Body of pancreas (tissue), 4 donors: ENCODE data around the gene COX7A1. TPM values are rescaled to one million over a fixed set of nuclear protein-coding genes. Genes with fewer than 3 reads are reported as not detected.
A peak's percentile ranks its signal among the peaks of the same experiment; 100 is the strongest.

ENCODE experiments used
- ATAC-seq: fragments of 150-250 bp; one replicate; pipeline ENCODE4 v1.9.1; 2016
- DNase-seq, 4 donors: peaks; one replicate each; pipeline ENCODE4 v3.0.0-alpha.2; 2019
- H3K27ac ChIP-seq, 4 donors: fragments of 200-600 bp; sonication (generic); 1 replicate in 3 of 4; 2 replicates in 1 of 4; pipeline versions ENCODE4 v1.5.1 to v1.6.1; 2016 to 2019; ENCODE audit warnings: mild to moderate bottlenecking in 1 of 4, mixed read lengths in 1 of 4, moderate library complexity in 1 of 4
- H3K27me3 ChIP-seq, 2 donors: fragments of 200-600 bp; sonication (generic); one replicate each; pipeline ENCODE4 v1.6.0; 2016; ENCODE audit warnings: mild to moderate bottlenecking in 1 of 2
- H3K36me3 ChIP-seq, 2 donors: fragments of 200-600 bp; sonication (generic); replicated peaks in 1 of 2; 2 replicates each; pipeline ENCODE4 v1.5.1; 2016; ENCODE audit warnings: low read depth in 2 of 2; ENCODE audit not compliant: insufficient read depth in 1 of 2
- H3K4me1 ChIP-seq: fragments of 200-600 bp; sonication (generic); one replicate; pipeline ENCODE4 v1.6.0; 2016
- H3K4me3 ChIP-seq, 2 donors: fragments of 200-600 bp; sonication (generic); 1 replicate in 1 of 2; 2 replicates in 1 of 2; pipeline ENCODE4 v1.5.1; 2016 to 2019
- H3K9me3 ChIP-seq, 3 donors: fragments of 200-600 bp; sonication (generic); 1 replicate in 2 of 3; 2 replicates in 1 of 3; pipeline ENCODE4 v1.5.1; 2016
- CTCF ChIP-seq, 7 experiments: fragments of 450-650 bp in 4 of 7; fragments of 200-600 bp in 3 of 7; sonication (generic) in 3 of 7; IDR thresholded peaks; one replicate each; pipeline ENCODE4 v1.5.1; 2016 to 2019; ENCODE audit warnings: antibody characterized with exemption in 7 of 7
- POLR2A ChIP-seq, 3 donors: fragments of 450-650 bp; IDR thresholded peaks; one replicate each; pipeline ENCODE4 v1.6.1; 2016; ENCODE audit warnings: antibody characterized with exemption in 3 of 3, mild to moderate bottlenecking in 2 of 3
- WGBS, 2 donors: methylation state at CpG; one replicate each; pipeline ENCODE4 v1.1.5; 2017; 5-methylcytosine and 5-hydroxymethylcytosine counted together
- intact Hi-C: fragments of 100-400 bp; cut with DNase I; formaldehyde crosslinking; loops from one replicate; pipeline ENCODE4 v1.15.1; 2023
- total RNA-seq, 2 donors: library from RNA; depleted of rRNA; stranded (reverse); fragments of >200 nt; gene quantifications; one replicate each; pipeline ENCODE4 v1.1.0, GENCODE V29; 2016

COX7A1 gene
- total RNA-seq, 2 donors from 2014 or later, result 1.6 to 29.0 TPM

- Histone ChIP-seq H3K27ac (no peak overlapping the region), H3K27me3 (no peaks in the 10 kb centered on the region), H3K36me3 (peaks cover 15 to 42% of the 10 kb centered on the region in 2 donors), H3K4me1 (peaks cover 10% of the 10 kb centered on the region), H3K4me3 (no peak overlapping the region), H3K9me3 (no peaks in the 10 kb centered on the region)
- ATAC-seq (no peak), DNase-seq (no peak)
- intact Hi-C loops, result no loop called here
- WGBS, 2 donors, result 95 to 98% methylated on average over 6 of the region's 6 CpGs
- TF ChIP-seq POLR2A (IDR thresholded peaks at IDR 0.05) (no peak), CTCF (IDR thresholded peaks at IDR 0.05) (no peak)
Measured at GRCh38 chr19:36144624-36145023, 7.6 kb downstream of the COX7A1 start.

- peaks cover 15 to 35% of the 10 kb centered on the region in 2 donors for H3K36me3 ChIP-seq
- no peak overlapping the region for H3K4me3 ChIP-seq
- WGBS, 2 donors, result 93 to 96% methylated on average over 9 of the region's 9 CpGs
- TF ChIP-seq POLR2A (IDR thresholded peaks at IDR 0.05) (no peak), CTCF (IDR thresholded peaks at IDR 0.05) (no peak)
- H3K27ac ChIP-seq, result no peak overlapping the region
- intact Hi-C loops, result no loop called here
- H3K9me3 ChIP-seq, result no peaks in the 10 kb centered on the region
- no peaks in the 10 kb centered on the region for H3K27me3 ChIP-seq
- H3K4me1 ChIP-seq, result peaks cover 24% of the 10 kb centered on the region
- ATAC-seq (no peak), DNase-seq (no peak)
Measured at GRCh38 chr19:36142496-36142895, 9.8 kb downstream of the COX7A1 start.

DNA sequence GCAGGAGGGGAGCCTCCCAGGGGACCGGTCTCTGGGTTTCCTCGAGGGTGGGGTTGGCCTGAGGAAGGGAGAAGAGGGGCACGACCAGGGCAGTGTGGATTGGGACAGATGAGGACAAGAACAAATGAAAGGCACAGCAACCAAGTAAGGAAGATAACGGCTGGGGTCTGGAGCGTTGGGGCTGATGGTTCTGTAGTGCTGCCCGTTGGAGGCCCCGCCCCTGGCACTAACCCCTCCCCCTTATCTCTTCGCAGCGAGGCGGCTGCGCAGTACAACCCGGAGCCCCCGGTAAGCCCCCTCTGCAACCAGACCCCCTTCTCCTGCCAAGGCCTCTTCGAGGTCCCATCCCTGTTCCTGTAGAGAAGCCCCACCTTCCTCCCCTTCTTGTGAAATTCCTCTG lies 10.2 kb downstream of the COX7A1 start:
- TF ChIP-seq POLR2A (IDR thresholded peaks at IDR 0.05) (no peak), CTCF (IDR thresholded peaks at IDR 0.05) (no peak)
- ATAC-seq (no peak), DNase-seq (no peak)
- H3K27me3 ChIP-seq, result no peaks in the 10 kb centered on the region
- no peak overlapping the region for H3K4me3 ChIP-seq
- H3K9me3 ChIP-seq, result no peaks in the 10 kb centered on the region
- no peak overlapping the region for H3K27ac ChIP-seq
- peaks cover 28% of the 10 kb centered on the region for H3K4me1 ChIP-seq
- H3K36me3 ChIP-seq, result peaks cover 15 to 32% of the 10 kb centered on the region in 2 donors
- 93 to 95% methylated on average over 14 of the region's 14 CpGs for WGBS, 2 donors
- intact Hi-C loops, result no loop called here

- peak; percentile 86 to 91 (median 89) for DNase-seq
- TF ChIP-seq CTCF (IDR thresholded peaks at IDR 0.05) (no peak), POLR2A (IDR thresholded peaks at IDR 0.05) (peak in 2 of 3 donors; percentile 41 to 51)
- intact Hi-C loops, result no loop called here
Measured at GRCh38 chr19:36141039-36141927, 11.0 kb downstream of the COX7A1 start.

More at GRCh38 chr19:36141039-36141927, 11.0 kb downstream of the COX7A1 start:
- H3K27me3 ChIP-seq, result no peaks in the 10 kb centered on the region
- 31 to 61% methylated on average over 15 to 28 of the region's 42 CpGs for WGBS, 2 donors
- peak overlapping the region; percentile 97 to 99 (median 98) for H3K27ac ChIP-seq
- peak; percentile 61 for ATAC-seq
- H3K4me1 ChIP-seq, result peaks cover 36% of the 10 kb centered on the region
- no peaks in the 10 kb centered on the region for H3K9me3 ChIP-seq
- H3K36me3 ChIP-seq, result peaks cover 8 to 24% of the 10 kb centered on the region in 2 donors
- peak overlapping the region; percentile 78 to 89 for H3K4me3 ChIP-seq
